PFSK-1 (cell line): Measurements from ENCODE around the gene MGMT.

Experiments
- POLR2AphosphoS5 ChIP-seq: IDR thresholded peaks from 2 replicates; pipeline ENCODE4 v1.6.1; 2012; ENCODE audit warnings: low read depth, mild to moderate bottlenecking, control low read depth, low read length, moderate library complexity
- REST ChIP-seq, 2 experiments: IDR thresholded peaks; 2 replicates each; pipeline versions ENCODE4 v1.6.1 to v1.8.0; 2011 to 2012; ENCODE audit warnings: low read depth in 2 of 2, low read length in 2 of 2, control low read depth in 1 of 2, inconsistent platforms in 1 of 2, mild to moderate bottlenecking in 1 of 2, moderate library complexity in 1 of 2; ENCODE audit not compliant: insufficient read depth in 1 of 2
- SIN3A ChIP-seq: IDR thresholded peaks from 2 replicates; pipeline ENCODE4 v1.6.1; 2012; ENCODE audit warnings: mild to moderate bottlenecking, low read length, moderate library complexity, borderline replicate concordance; ENCODE audit not compliant: insufficient read depth
- TAF1 ChIP-seq: IDR thresholded peaks from 2 replicates; pipeline ENCODE4 v1.6.1; 2012; ENCODE audit warnings: low read length, control low read depth, borderline replicate concordance; ENCODE audit not compliant: insufficient read depth

- TF ChIP-seq REST (IDR thresholded peaks at IDR 0.05; ENCODE audit: insufficient read depth in 1 of 2, low read depth in 2 of 2, low read length in 2 of 2) (no peak), TAF1 (no peak), POLR2AphosphoS5 (no peak), SIN3A (no peak)
Observed at GRCh38 chr10:129552119-129552518, 85.1 kb downstream of the MGMT start.
